Hepatocyte (in vitro differentiated cells): ENCODE measurements around the gene KRT6A.

Experiments
- CTCF ChIP-seq: fragments of 200-600 bp; sonication (generic); IDR thresholded peaks from 2 replicates; pipeline ENCODE4 v1.5.1; 2016; ENCODE audit warnings: antibody characterized with exemption, mild to moderate bottlenecking; ENCODE audit not compliant: poor library complexity
- EZH2 ChIP-seq: fragments of 200-600 bp; sonication (generic); IDR thresholded peaks from 2 replicates; pipeline ENCODE4 v1.6.1; 2016; ENCODE audit warnings: antibody characterized with exemption, mild to moderate bottlenecking, borderline replicate concordance
- EZH2phosphoT487 ChIP-seq: fragments of 200-600 bp; sonication (generic); IDR thresholded peaks from one replicate; pipeline ENCODE4 v1.6.1; 2018; ENCODE audit warnings: antibody characterized with exemption, mild to moderate bottlenecking, low read depth, moderate library complexity; ENCODE audit not compliant: unreplicated experiment, severe bottlenecking

- no peak for TF ChIP-seq CTCF
- no peak for TF ChIP-seq EZH2phosphoT487
- no peak for TF ChIP-seq EZH2
These were observed 36.4 kb upstream of the KRT6A start for GRCh38 chr12:52529417-52529816.
